ENCODE data around the gene LRRC45. TPM values are rescaled to one million over a fixed set of nuclear protein-coding genes. Genes with fewer than 3 reads are reported as not detected.
A peak's percentile ranks its signal among the peaks of the same experiment; 100 is the strongest.
"Not testable (repeated sequence)": the region's sequence is repeated elsewhere in the genome, so short reads cannot be mapped to it uniquely, and the experiment has no call there.

LRRC45 gene
- total and polyA plus RNA-seq, 9 of the 15 experiments (the other 6 are each of a cell fraction or from before 2014, with no cell fraction given): 3.5 to 21.5 (median 11.2) TPM; not detected in 2

GRCh38 chr17:81981511-81981910, 41.6 kb upstream of the LRRC45 start:
- Histone ChIP-seq H3K79me2 (ENCODE audit: control insufficient read depth, insufficient read depth, low read length) (peaks cover 13% of the 10 kb centered on the region; the same call in 2 of the 3 replicates), H3K4me1 (replicated peaks in 1 of 2; ENCODE audit: control insufficient read depth in 2 of 2, insufficient read depth in 2 of 2, low read length in 2 of 2) (peaks cover 16 to 32% of the 10 kb centered on the region in 2 experiments), H3K36me3 (ENCODE audit: control insufficient read depth, insufficient read depth, low read length) (peaks cover 41% of the 10 kb centered on the region; the same call in 2 of the 3 replicates)
- ATAC-seq; H2AFZ ChIP-seq (ENCODE audit: low read depth, low read length); H3K4me2 ChIP-seq (ENCODE audit: insufficient read depth, low read length); H3K27me3 ChIP-seq (ENCODE audit: control insufficient read depth in 2 of 2, insufficient read depth in 2 of 2, low read length in 2 of 2); H3K9ac ChIP-seq (ENCODE audit: insufficient read depth in 1 of 2, low read depth in 2 of 2, low read length in 2 of 2); H3K4me3 ChIP-seq; H3K9me3 ChIP-seq (replicated peaks; ENCODE audit: control insufficient read depth, insufficient read depth, low read depth, low read length); DNase-seq (ENCODE audit: extremely low read depth in 1 of 4, low spot score in 3 of 4); BruUV-seq (replicated peaks); in situ Hi-C loops (cut with MboI); CTCF ChIA-PET (ENCODE audit: low intra/inter-chr PET ratio); H3K27ac ChIP-seq (ENCODE audit: extremely low read depth, low read depth, low read length); intact Hi-C loops (cut with micrococcal nuclease); H4K20me1 ChIP-seq (replicated peaks; ENCODE audit: control insufficient read depth, insufficient read depth, low read length); H3K9me1 ChIP-seq (ENCODE audit: control insufficient read depth, insufficient read depth, low read length): not testable (repeated sequence)
- TF ChIP-seq, protein P1, sequence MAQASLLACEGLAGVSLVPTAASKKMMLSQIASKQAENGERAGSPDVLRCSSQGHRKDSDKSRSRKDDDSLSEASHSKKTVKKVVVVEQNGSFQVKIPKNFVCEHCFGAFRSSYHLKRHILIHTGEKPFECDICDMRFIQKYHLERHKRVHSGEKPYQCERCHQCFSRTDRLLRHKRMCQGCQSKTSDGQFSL (CRISPR knock-in tag; IDR thresholded peaks at IDR 0.05): 0 out of 2 replicates have a peak, but pooled peaks have one; percentile 16
- TF ChIP-seq, protein P1 (tag; IDR thresholded peaks at IDR 0.05): not testable (repeated sequence)
- POLR2A ChIA-PET: interaction anchor here (0.7 to 1.4 kb wide), 2 partner anchors 22 to 1192 kb away, joined by 3 read pairs; no protein-coding TSS in a partner anchor
- peak; percentile 23 for FAIRE-seq
- 89% methylated on average over 10 of the region's 12 CpGs for WGBS (ENCODE audit: insufficient coverage, low coverage, missing lambda C conversion rate)

DNA sequence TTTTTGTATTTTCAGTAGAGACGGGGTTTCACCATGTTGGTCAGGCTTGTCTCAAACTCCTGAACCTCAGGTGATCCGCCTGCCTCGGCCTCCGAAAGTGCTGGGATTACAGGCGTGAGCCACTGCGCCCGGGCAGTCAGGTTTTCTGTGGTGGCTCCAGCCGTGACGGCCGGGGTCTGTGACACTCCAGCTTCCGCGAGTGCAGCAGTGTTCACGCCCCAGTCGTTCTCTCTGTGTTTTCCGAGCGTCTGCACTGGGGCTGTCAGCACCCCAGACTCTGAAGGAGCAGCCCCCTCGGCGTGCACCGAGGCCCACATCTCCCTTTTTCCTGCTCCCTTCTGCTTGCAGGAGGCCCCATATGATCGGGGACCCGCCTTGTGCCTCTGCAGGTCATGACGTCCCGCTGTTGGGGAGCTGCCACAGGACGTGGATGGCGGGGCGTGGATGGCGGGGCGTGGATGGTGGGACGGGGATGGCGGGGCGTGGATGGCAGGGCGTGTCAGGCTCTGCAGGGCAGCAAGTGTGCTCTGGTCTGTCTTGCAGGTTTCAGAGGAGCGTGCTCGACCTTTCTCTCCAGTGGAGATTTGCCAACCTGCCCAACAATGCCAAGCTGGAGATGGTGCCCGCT, 40.0 kb upstream of the LRRC45 start:
- peaks cover 3% of the 10 kb centered on the region; the same call in 2 of the 3 replicates for H3K79me2 ChIP-seq (ENCODE audit: control insufficient read depth, insufficient read depth, low read length)
- H3K9ac ChIP-seq (ENCODE audit: insufficient read depth in 1 of 2, low read depth in 2 of 2, low read length in 2 of 2): peak overlapping the region in 1 of 2 experiments; percentile 20; a peak in 1 of 4 replicates
- no peaks in the 10 kb centered on the region for H3K9me3 ChIP-seq (replicated peaks; ENCODE audit: control insufficient read depth, insufficient read depth, low read depth, low read length)
- no peak overlapping the region for H3K4me3 ChIP-seq
- BruUV-seq (replicated peaks): no TSS peak
- H3K9me1 ChIP-seq (ENCODE audit: control insufficient read depth, insufficient read depth, low read length): no peaks in the 10 kb centered on the region
- no peak for ATAC-seq
- H4K20me1 ChIP-seq (replicated peaks; ENCODE audit: control insufficient read depth, insufficient read depth, low read length): no peaks in the 10 kb centered on the region
- FAIRE-seq: no peak
- intact Hi-C loops (cut with micrococcal nuclease): no loop called here
- no peak overlapping the region for H3K4me2 ChIP-seq (ENCODE audit: insufficient read depth, low read length)
- no peak for DNase-seq (ENCODE audit: extremely low read depth in 1 of 4, low spot score in 3 of 4)
- H3K4me1 ChIP-seq (replicated peaks in 1 of 2; ENCODE audit: control insufficient read depth in 2 of 2, insufficient read depth in 2 of 2, low read length in 2 of 2): peaks cover 10 to 29% of the 10 kb centered on the region in 2 experiments
- H3K27me3 ChIP-seq (ENCODE audit: control insufficient read depth in 2 of 2, insufficient read depth in 2 of 2, low read length in 2 of 2): no peaks in the 10 kb centered on the region
- POLR2A ChIA-PET: interaction anchor here (0.7 to 1.1 kb wide), 2 partner anchors 51 to 138 kb away, joined by 3 to 4 read pairs; no protein-coding TSS in a partner anchor
- in situ Hi-C loops (cut with MboI): no loop called here
- no peak overlapping the region for H3K27ac ChIP-seq (ENCODE audit: extremely low read depth, low read depth, low read length)
- no peak overlapping the region for H2AFZ ChIP-seq (ENCODE audit: low read depth, low read length)
- H3K36me3 ChIP-seq (ENCODE audit: control insufficient read depth, insufficient read depth, low read length): peaks cover 44% of the 10 kb centered on the region; the same call in 2 of the 3 replicates
- CTCF ChIA-PET (ENCODE audit: low intra/inter-chr PET ratio): no interaction called here
- 97% methylated on average over 24 of the region's 35 CpGs for WGBS (ENCODE audit: insufficient coverage, low coverage, missing lambda C conversion rate)
- TF ChIP-seq, protein P2, sequence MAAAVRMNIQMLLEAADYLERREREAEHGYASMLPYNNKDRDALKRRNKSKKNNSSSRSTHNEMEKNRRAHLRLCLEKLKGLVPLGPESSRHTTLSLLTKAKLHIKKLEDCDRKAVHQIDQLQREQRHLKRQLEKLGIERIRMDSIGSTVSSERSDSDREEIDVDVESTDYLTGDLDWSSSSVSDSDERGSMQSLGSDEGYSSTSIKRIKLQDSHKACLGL (CRISPR knock-in tag; IDR thresholded peaks at IDR 0.05; ENCODE audit: borderline replicate concordance, poor library complexity, severe bottlenecking): no peak
- TF ChIP-seq ZNF239 (CRISPR knock-in tag; IDR thresholded peaks at IDR 0.05) (no peak), TAF15 (IDR thresholded peaks at IDR 0.05; ENCODE audit: low read depth, low read length) (no peak), GMEB1 (CRISPR knock-in tag; IDR thresholded peaks at IDR 0.05) (no peak), RBFOX2 (IDR thresholded peaks at IDR 0.05; ENCODE audit: low read depth, low read length) (0 out of 2 replicates have a peak, but pooled peaks have one; percentile 26), ZNF785 (CRISPR knock-in tag; IDR thresholded peaks at IDR 0.05) (no peak), GATAD2A (IDR thresholded peaks at IDR 0.05) (no peak), POLR2G (IDR thresholded peaks at IDR 0.05; ENCODE audit: low read depth, low read length) (0 out of 2 replicates have a peak, but pooled peaks have one; percentile 12), ZNF76 (CRISPR knock-in tag; IDR thresholded peaks at IDR 0.05; ENCODE audit: borderline replicate concordance) (no peak)
